ENCODE measurements around the gene AQR.

The AQR gene

DNA sequence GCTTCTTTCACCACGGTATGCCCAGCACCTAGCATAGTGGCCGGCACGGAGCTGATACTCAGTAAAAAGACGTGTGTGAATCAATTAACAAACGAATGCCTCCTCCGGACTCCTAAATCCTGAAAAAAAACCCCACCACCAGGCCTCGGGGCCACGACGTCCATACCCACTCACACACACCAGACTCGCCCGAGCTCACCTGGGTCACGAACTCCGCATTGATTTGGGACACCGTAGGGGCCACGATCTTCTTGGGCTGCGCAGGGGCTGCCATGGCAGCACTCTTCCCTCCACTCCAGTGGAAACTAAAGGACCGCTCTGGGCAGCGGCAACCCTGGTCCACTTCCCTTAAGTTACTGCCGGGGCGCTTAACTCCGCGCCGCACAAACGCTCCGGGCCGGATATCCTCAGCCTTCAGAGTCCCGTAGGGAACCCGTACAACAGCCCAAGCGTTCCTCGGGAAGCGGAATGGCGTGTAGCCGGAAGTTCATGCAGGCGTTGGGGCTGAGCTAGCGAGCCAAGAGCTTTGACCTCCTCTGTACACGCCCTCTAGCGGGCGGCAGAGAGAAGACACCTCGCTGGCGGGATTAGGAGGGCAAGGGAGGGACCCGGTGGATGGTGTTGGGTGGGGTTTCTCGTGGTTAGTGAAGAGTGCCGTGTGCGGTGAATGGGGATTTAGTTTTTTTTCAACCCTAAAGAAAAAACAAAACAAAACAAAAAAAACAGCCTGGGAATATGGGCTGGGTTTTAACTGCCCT lies at the start of gene AQR:
AQR (minus strand) TSS at position 403 of the 758 bp plus-strand sequence; CDS start at position 274, 129 bp downstream.
- Histone ChIP-seq H3K4me1 (ENCODE audit: control insufficient read depth, low read depth, low read length) (no peaks in the 10 kb centered on the region), H3K9ac (ENCODE audit: low read length) (peak within 1 kb of the TSS; percentile 93), H3K27me3 (ENCODE audit: control insufficient read depth, insufficient read depth, low read length) (no peaks in the 10 kb centered on the region), H3K9me3 (ENCODE audit: control insufficient read depth, low read depth, low read length) (no peaks in the 10 kb centered on the region), H3K36me3 (ENCODE audit: control insufficient read depth, low read depth, low read length) (no peaks in the 10 kb centered on the region), H3K27ac (ENCODE audit: low read length) (peak within 1 kb of the TSS; percentile 18), H3K4me3 (ENCODE audit: low read length) (peak within 1 kb of the TSS; percentile 99)

GRCh38 chr15:35014241-35014640 lies 44.7 kb upstream of the AQR start:
- Histone ChIP-seq H3K9ac (ENCODE audit: low read length) (no peak overlapping the region), H3K4me1 (ENCODE audit: control insufficient read depth, low read depth, low read length) (peaks cover 5% of the 10 kb centered on the region), H3K9me3 (ENCODE audit: control insufficient read depth, low read depth, low read length) (no peaks in the 10 kb centered on the region), H3K27me3 (ENCODE audit: control insufficient read depth, insufficient read depth, low read length) (no peaks in the 10 kb centered on the region), H3K27ac (ENCODE audit: low read length) (no peak overlapping the region), H3K36me3 (ENCODE audit: control insufficient read depth, low read depth, low read length) (no peaks in the 10 kb centered on the region), H3K4me3 (ENCODE audit: low read length) (no peak overlapping the region)

DNA sequence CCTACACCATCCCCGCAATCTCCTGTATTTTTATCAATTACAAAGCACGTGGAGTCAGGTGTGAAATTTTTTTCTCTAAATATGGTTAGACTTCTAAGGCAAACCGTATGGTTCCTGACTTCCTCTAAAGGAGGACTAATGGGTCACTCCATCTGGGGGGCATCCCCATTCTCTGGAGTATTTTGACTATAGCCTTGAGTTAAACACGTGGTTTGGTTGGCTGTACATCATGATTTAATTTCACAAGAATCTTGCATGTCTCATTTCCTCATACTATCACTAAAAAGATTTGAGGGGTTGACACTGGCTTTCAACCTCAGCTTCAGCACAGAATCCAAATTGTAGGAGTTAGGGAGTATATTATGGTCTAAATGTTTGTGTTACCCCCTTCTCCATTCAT lies 43.8 kb upstream of the AQR start:
- peaks cover 5% of the 10 kb centered on the region for H3K4me1 ChIP-seq (ENCODE audit: control insufficient read depth, low read depth, low read length)
- H3K27ac ChIP-seq (ENCODE audit: low read length), result no peak overlapping the region
- no peaks in the 10 kb centered on the region for H3K36me3 ChIP-seq (ENCODE audit: control insufficient read depth, low read depth, low read length)
- no peak overlapping the region for H3K4me3 ChIP-seq (ENCODE audit: low read length)
- H3K9me3 ChIP-seq (ENCODE audit: control insufficient read depth, low read depth, low read length), result no peaks in the 10 kb centered on the region
- H3K9ac ChIP-seq (ENCODE audit: low read length), result no peak overlapping the region
- H3K27me3 ChIP-seq (ENCODE audit: control insufficient read depth, insufficient read depth, low read length), result no peaks in the 10 kb centered on the region

- Histone ChIP-seq H3K27me3 (ENCODE audit: control insufficient read depth, insufficient read depth, low read length) (no peaks in the 10 kb centered on the region), H3K4me1 (ENCODE audit: control insufficient read depth, low read depth, low read length) (no peaks in the 10 kb centered on the region), H3K9me3 (ENCODE audit: control insufficient read depth, low read depth, low read length) (no peaks in the 10 kb centered on the region), H3K27ac (ENCODE audit: low read length) (no peak overlapping the region), H3K4me3 (ENCODE audit: low read length) (no peak overlapping the region), H3K9ac (ENCODE audit: low read length) (no peak overlapping the region), H3K36me3 (ENCODE audit: control insufficient read depth, low read depth, low read length) (no peaks in the 10 kb centered on the region)
These were observed 37.9 kb upstream of the AQR start for GRCh38 chr15:35007397-35007796.

DNA sequence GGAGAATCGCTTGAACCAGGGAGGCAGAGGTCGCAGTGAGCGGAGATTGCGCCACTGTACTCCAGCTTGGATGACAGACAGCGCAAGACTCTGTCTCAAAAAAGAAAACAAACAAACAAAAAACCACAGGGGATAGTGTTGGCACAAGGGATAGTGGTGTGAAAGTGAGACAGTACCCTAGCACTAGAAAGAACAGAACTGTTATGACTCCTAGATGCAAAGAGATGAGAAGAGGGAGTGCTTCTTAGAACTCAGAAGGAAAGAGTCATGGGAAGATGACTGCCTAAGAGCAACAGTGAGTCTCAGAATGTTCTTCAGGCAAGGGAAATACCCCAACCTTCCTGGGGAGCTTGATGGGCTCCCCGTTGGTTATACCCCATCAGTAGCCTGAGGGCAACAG lies 36.4 kb upstream of the AQR start:
- Histone ChIP-seq H3K27me3 (ENCODE audit: control insufficient read depth, insufficient read depth, low read length) (no peaks in the 10 kb centered on the region), H3K27ac (ENCODE audit: low read length) (no peak overlapping the region), H3K4me3 (ENCODE audit: low read length) (no peak overlapping the region), H3K9me3 (ENCODE audit: control insufficient read depth, low read depth, low read length) (no peaks in the 10 kb centered on the region), H3K36me3 (ENCODE audit: control insufficient read depth, low read depth, low read length) (no peaks in the 10 kb centered on the region), H3K4me1 (ENCODE audit: control insufficient read depth, low read depth, low read length) (no peaks in the 10 kb centered on the region), H3K9ac (ENCODE audit: low read length) (no peak overlapping the region)

- H3K4me1 ChIP-seq (ENCODE audit: control insufficient read depth, low read depth, low read length), result peaks cover 4% of the 10 kb centered on the region
- H3K36me3 ChIP-seq (ENCODE audit: control insufficient read depth, low read depth, low read length), result no peaks in the 10 kb centered on the region
- no peak overlapping the region for H3K27ac ChIP-seq (ENCODE audit: low read length)
- H3K27me3 ChIP-seq (ENCODE audit: control insufficient read depth, insufficient read depth, low read length), result no peaks in the 10 kb centered on the region
- no peak overlapping the region for H3K4me3 ChIP-seq (ENCODE audit: low read length)
- H3K9ac ChIP-seq (ENCODE audit: low read length), result no peak overlapping the region
- H3K9me3 ChIP-seq (ENCODE audit: control insufficient read depth, low read depth, low read length), result no peaks in the 10 kb centered on the region
These were observed 34.4 kb upstream of the AQR start for GRCh38 chr15:35003928-35004327.

DNA sequence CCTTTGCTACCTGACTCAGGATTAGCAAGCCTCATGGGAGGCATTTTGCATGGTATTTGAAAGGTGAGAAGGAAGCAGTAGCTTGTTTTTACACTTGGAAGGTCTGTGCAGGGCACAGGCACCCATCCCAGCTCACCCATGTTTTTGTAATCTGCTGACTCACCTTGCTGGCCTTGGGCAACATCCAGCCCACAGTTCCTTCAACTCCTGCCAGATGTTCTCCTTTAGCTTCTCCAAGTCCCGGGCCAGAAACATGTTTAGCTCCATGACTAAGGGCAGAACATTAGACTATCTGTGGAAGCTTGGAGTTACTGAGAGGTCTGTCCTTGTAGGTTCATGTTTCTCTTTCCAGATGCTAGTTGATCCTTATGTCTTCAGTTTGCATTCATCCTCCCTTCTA lies 31.0 kb upstream of the AQR start:
- no peak overlapping the region for H3K4me3 ChIP-seq (ENCODE audit: low read length)
- no peaks in the 10 kb centered on the region for H3K9me3 ChIP-seq (ENCODE audit: control insufficient read depth, low read depth, low read length)
- no peaks in the 10 kb centered on the region for H3K27me3 ChIP-seq (ENCODE audit: control insufficient read depth, insufficient read depth, low read length)
- no peaks in the 10 kb centered on the region for H3K36me3 ChIP-seq (ENCODE audit: control insufficient read depth, low read depth, low read length)
- H3K27ac ChIP-seq (ENCODE audit: low read length), result peak overlapping the region; percentile 57
- no peak overlapping the region for H3K9ac ChIP-seq (ENCODE audit: low read length)
- peaks cover 8% of the 10 kb centered on the region for H3K4me1 ChIP-seq (ENCODE audit: control insufficient read depth, low read depth, low read length)

DNA sequence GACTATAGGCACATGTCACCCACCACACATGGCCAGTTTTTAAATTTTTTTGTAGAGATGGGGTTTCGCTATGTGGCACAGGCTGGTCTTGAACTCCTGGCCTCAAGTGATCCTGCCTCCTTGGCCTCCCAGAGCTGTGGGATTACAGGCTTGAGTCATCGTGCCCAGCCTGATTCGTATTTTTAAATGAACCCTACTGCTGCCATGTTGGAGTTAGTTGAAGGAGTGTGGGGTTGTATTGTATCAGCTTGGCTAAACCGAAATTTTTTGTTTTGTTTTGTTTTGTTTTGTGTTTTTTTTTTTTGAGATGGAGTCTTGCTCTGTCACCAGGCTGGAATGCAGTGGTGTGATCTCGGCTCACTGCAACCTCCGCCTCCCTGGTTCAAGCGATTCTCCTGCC lies 30.4 kb upstream of the AQR start:
- H3K9ac ChIP-seq (ENCODE audit: low read length), result no peak overlapping the region

DNA sequence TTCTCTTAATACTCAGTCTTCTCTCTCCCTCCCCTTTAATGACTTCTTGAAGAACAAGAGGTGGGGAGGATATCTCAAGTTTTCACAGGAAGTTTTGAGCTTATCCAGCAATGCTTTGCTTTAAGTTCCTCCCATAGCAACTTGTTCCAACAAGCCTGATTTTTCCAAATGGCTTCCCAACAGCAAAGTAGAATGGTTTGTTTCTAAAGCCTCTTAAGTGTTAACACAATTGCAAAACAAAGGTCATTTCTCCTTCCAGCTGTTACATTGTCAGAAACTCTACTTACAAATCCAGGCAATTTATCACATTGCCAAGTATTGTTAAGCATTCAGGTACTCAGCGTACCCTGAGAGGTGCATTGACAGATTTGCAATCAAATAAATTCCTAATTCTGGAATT lies 25.4 kb upstream of the AQR start:
- H3K27me3 ChIP-seq (ENCODE audit: control insufficient read depth, insufficient read depth, low read length), result no peaks in the 10 kb centered on the region
- H3K9me3 ChIP-seq (ENCODE audit: control insufficient read depth, low read depth, low read length), result no peaks in the 10 kb centered on the region
- no peak overlapping the region for H3K27ac ChIP-seq (ENCODE audit: low read length)
- H3K9ac ChIP-seq (ENCODE audit: low read length), result no peak overlapping the region
- no peaks in the 10 kb centered on the region for H3K36me3 ChIP-seq (ENCODE audit: control insufficient read depth, low read depth, low read length)
- no peak overlapping the region for H3K4me3 ChIP-seq (ENCODE audit: low read length)
- H3K4me1 ChIP-seq (ENCODE audit: control insufficient read depth, low read depth, low read length), result peaks cover 12% of the 10 kb centered on the region

More for the DNA sequence above, 30.4 kb upstream of the AQR start:
- no peak overlapping the region for H3K27ac ChIP-seq (ENCODE audit: low read length)
- no peaks in the 10 kb centered on the region for H3K9me3 ChIP-seq (ENCODE audit: control insufficient read depth, low read depth, low read length)
- peaks cover 12% of the 10 kb centered on the region for H3K4me1 ChIP-seq (ENCODE audit: control insufficient read depth, low read depth, low read length)
- H3K4me3 ChIP-seq (ENCODE audit: low read length), result no peak overlapping the region
- no peaks in the 10 kb centered on the region for H3K27me3 ChIP-seq (ENCODE audit: control insufficient read depth, insufficient read depth, low read length)
- H3K36me3 ChIP-seq (ENCODE audit: control insufficient read depth, low read depth, low read length), result no peaks in the 10 kb centered on the region

DNA sequence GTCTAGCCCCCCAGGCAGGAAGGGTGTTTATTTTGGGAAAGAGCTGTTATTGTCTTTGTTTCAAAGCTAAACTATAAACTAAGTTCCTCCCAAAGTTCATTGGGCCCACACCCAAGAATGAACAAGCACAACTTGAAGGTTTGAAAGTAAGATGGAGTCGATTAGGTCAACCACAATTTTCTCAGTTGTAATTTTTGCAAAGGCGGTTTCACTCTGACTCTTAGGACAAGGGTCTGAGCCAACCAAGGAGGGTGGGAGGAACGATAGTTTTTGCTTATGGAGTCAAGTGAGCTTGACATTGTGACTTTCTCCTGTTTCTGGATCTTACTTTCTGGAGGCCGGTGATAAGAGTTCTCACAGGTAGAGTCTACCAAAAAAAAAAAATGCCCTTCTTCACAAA lies 24.3 kb upstream of the AQR start:
- no peak overlapping the region for H3K9ac ChIP-seq (ENCODE audit: low read length)
- H3K36me3 ChIP-seq (ENCODE audit: control insufficient read depth, low read depth, low read length), result no peaks in the 10 kb centered on the region
- no peaks in the 10 kb centered on the region for H3K27me3 ChIP-seq (ENCODE audit: control insufficient read depth, insufficient read depth, low read length)
- no peaks in the 10 kb centered on the region for H3K9me3 ChIP-seq (ENCODE audit: control insufficient read depth, low read depth, low read length)
- H3K4me1 ChIP-seq (ENCODE audit: control insufficient read depth, low read depth, low read length), result peaks cover 12% of the 10 kb centered on the region
- H3K4me3 ChIP-seq (ENCODE audit: low read length), result no peak overlapping the region
- no peak overlapping the region for H3K27ac ChIP-seq (ENCODE audit: low read length)

DNA sequence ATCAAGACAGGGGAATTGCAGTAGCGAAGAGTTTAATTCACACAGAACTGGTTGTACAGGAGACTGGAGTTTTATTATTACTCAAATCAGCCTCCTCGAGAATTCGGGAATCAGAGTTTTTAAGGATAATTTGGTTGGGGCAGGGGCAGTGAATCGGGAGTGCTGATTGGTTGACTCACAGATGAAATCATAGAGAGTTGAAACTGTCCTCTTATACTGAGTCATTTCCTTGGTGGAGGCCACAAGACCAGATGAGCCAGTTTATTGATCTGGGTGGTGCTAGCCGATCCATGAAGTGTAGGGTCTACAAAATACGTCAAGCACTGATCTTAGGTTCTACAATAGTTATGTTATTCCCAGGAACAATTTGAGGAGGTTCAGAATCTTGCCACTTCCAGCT lies 23.9 kb upstream of the AQR start:
- Histone ChIP-seq H3K27ac (ENCODE audit: low read length) (no peak overlapping the region), H3K9ac (ENCODE audit: low read length) (no peak overlapping the region), H3K36me3 (ENCODE audit: control insufficient read depth, low read depth, low read length) (no peaks in the 10 kb centered on the region), H3K4me1 (ENCODE audit: control insufficient read depth, low read depth, low read length) (peaks cover 12% of the 10 kb centered on the region), H3K4me3 (ENCODE audit: low read length) (no peak overlapping the region), H3K9me3 (ENCODE audit: control insufficient read depth, low read depth, low read length) (no peaks in the 10 kb centered on the region), H3K27me3 (ENCODE audit: control insufficient read depth, insufficient read depth, low read length) (no peaks in the 10 kb centered on the region)
